Pancreas (tissue), 10 donors: ENCODE data around the gene FBXW12. TPM values are rescaled to one million over a fixed set of nuclear protein-coding genes. Genes with fewer than 3 reads are reported as not detected.

Source experiments
- ATAC-seq, 4 donors: fragments of 200-7000 bp; cut with Tn5 transposase; one replicate each; pipeline versions ENCODE4 v1.8.0 to v1.9.1; 2020; ENCODE audit warnings: mild to moderate bottlenecking in 4 of 4, moderate library complexity in 4 of 4
- DNase-seq, 6 donors: peaks; one replicate each; pipeline ENCODE4 v3.0.0-alpha.2; 2020
- FAIRE-seq: peaks from 2 replicates; lab custom pipeline; 2012; peaks lifted over from hg19 to GRCh38; lab: Jason Lieb, UNC
- H3K27ac ChIP-seq, 4 donors: fragments of 200-600 bp; sonication (generic); 1 replicate in 3 of 4; 2 replicates in 1 of 4; pipeline versions ENCODE4 v1.5.0 to v1.8.0; 2020
- H3K27me3 ChIP-seq, 4 donors: fragments of 200-600 bp; one replicate each; pipeline ENCODE4 v1.8.0; 2021
- H3K36me3 ChIP-seq, 3 donors: fragments of 200-600 bp; sonication (generic) in 1 of 3; one replicate each; pipeline versions ENCODE4 v1.5.0 to v1.8.0; 2020 to 2021
- H3K4me1 ChIP-seq, 3 donors: fragments of 200-600 bp; one replicate each; pipeline ENCODE4 v1.8.0; 2021
- H3K4me3 ChIP-seq, 4 donors: fragments of 200-600 bp; sonication (generic) in 2 of 4; one replicate each; pipeline versions ENCODE4 v1.5.0 to v1.8.0; 2020 to 2021
- H3K9me3 ChIP-seq, 4 donors: fragments of 200-600 bp; one replicate each; pipeline ENCODE4 v1.8.0; 2021
- CTCF ChIP-seq, 4 donors: fragments of 200-600 bp; sonication (generic) in 3 of 4; IDR thresholded peaks; one replicate each; pipeline versions ENCODE4 v1.5.0 to v1.8.0; 2021; ENCODE audit warnings: antibody characterized with exemption in 4 of 4
- WGBS, 2 donors: extraction: QIAGEN DNeasy Blood & Tissue Kit; methylation state at CpG; one replicate each; pipeline ENCODE4 v1.1.7; 2013; 5-methylcytosine and 5-hydroxymethylcytosine counted together
- intact Hi-C, 3 donors: fragments of 100-400 bp; cut with DNase I; formaldehyde crosslinking; loops; one replicate each; pipeline versions ENCODE4 v1.11.1 to v1.14.2; 2022
- polyA plus RNA-seq, 2 donors: library from polyadenylated mRNA; stranded (reverse); fragments of 200-250 nt; gene quantifications; one replicate each; pipeline ENCODE4 v1.2.3, GENCODE V29; 2013
- total RNA-seq, 6 donors: library from RNA; stranded (reverse); fragmentation: NEBNext Ultra II Directional in 4 of 6; extraction: Animal tissue kit (Norgen Biotek cat#: 25700) in 4 of 6; gene quantifications; one replicate each; pipeline versions ENCODE4 v1.2.1 to v1.2.4, GENCODE V29; 2021 to 2023
- donor health status: healthy with polysubstance abuse.
- donor health status: DM: no; HTN: no; CAD: no; lungs with moderate emphysema.
- donor health status: DM: no; HTN: no; CAD: no.
- donor health status: control.
- donor health status: control.
- donor health status: Bipolar disorder and iron deficiency.
- donor health status: DM: yes; HTN: yes; CAD: no.
- donor health status: DM: no; HTN: no; CAD: no.
- donor health status: DM: no; HTN: no; CAD: no.
- donor health status: DM: yes; HTN: yes; CAD: no.

Gene FBXW12
- total and polyA plus RNA-seq, 8 donors, result 2.7 to 9.6 (median 5.8) TPM

- Histone ChIP-seq H3K27me3 (no peaks in the 10 kb centered on the region), H3K9me3 (no peaks in the 10 kb centered on the region), H3K4me1 (no peaks in the 10 kb centered on the region), H3K27ac (no peak overlapping the region), H3K4me3 (no peak overlapping the region), H3K36me3 (peaks cover 0 to 31% (median 21%) of the 10 kb centered on the region in 3 donors)
- WGBS, 2 donors, result 87 to 89% methylated on average over 14 of the region's 14 CpGs
- FAIRE-seq (no peak), DNase-seq (no peak), ATAC-seq (no peak)
- intact Hi-C loops, result no loop called here
- no peak for TF ChIP-seq CTCF (IDR thresholded peaks at IDR 0.05)
Observed at GRCh38 chr3:48420561-48420960, 48.5 kb downstream of the FBXW12 start.

GRCh38 chr3:48422272-48422671, 50.3 kb downstream of the FBXW12 start:
- no peak for DNase-seq
- no peak for FAIRE-seq

GRCh38 chr3:48422681-48423080, 50.7 kb downstream of the FBXW12 start:
- no peak overlapping the region for H3K4me3 ChIP-seq
- 86 to 90% methylated on average over 8 of the region's 8 CpGs for WGBS, 2 donors
- intact Hi-C loops, result no loop called here
- DNase-seq (no peak), FAIRE-seq (no peak), ATAC-seq (no peak)
- H3K9me3 ChIP-seq, result no peaks in the 10 kb centered on the region
- no peak overlapping the region for H3K27ac ChIP-seq
- peaks cover 0 to 5% (median 2%) of the 10 kb centered on the region in 3 donors for H3K4me1 ChIP-seq
- H3K36me3 ChIP-seq, result peaks cover 0 to 14% (median 12%) of the 10 kb centered on the region in 3 donors
- no peak for TF ChIP-seq CTCF (IDR thresholded peaks at IDR 0.05)
- no peaks in the 10 kb centered on the region for H3K27me3 ChIP-seq

More at GRCh38 chr3:48422272-48422671, 50.3 kb downstream of the FBXW12 start:
- no peak for ATAC-seq
- no peak for TF ChIP-seq CTCF (IDR thresholded peaks at IDR 0.05)
- WGBS, 2 donors, result 65 to 74% methylated on average over 3 of the region's 3 CpGs
- Histone ChIP-seq H3K27me3 (no peaks in the 10 kb centered on the region), H3K9me3 (no peaks in the 10 kb centered on the region), H3K36me3 (peaks cover 0 to 18% (median 16%) of the 10 kb centered on the region in 3 donors), H3K4me3 (no peak overlapping the region), H3K4me1 (peaks cover 0 to 4% (median 0%) of the 10 kb centered on the region in 3 donors), H3K27ac (no peak overlapping the region)
- intact Hi-C loops, result no loop called here

- H3K9me3 ChIP-seq, result no peaks in the 10 kb centered on the region
- no peak overlapping the region for H3K4me3 ChIP-seq
- FAIRE-seq (no peak), ATAC-seq (no peak), DNase-seq (no peak)
- H3K27ac ChIP-seq, result no peak overlapping the region
- 85 to 86% methylated on average over 25 of the region's 25 CpGs for WGBS, 2 donors
- H3K27me3 ChIP-seq, result no peaks in the 10 kb centered on the region
- TF ChIP-seq CTCF (IDR thresholded peaks at IDR 0.05), result no peak
- intact Hi-C loops, result no loop called here
- peaks cover 0 to 12% (median 8%) of the 10 kb centered on the region in 3 donors for H3K36me3 ChIP-seq
- H3K4me1 ChIP-seq, result peaks cover 0 to 12% (median 3%) of the 10 kb centered on the region in 3 donors
Observed at GRCh38 chr3:48423241-48423882, 51.3 kb downstream of the FBXW12 start.
